K562 (cell line): ENCODE data around the gene TRMT1. TPM values are rescaled to one million over a fixed set of nuclear protein-coding genes. Genes with fewer than 3 reads are reported as not detected.

Experiments used
- ATAC-seq: fragments of 200-7000 bp; cut with Tn5 transposase; 3 replicates; pipeline ENCODE4 v1.9.1; 2020; ENCODE audit warnings: moderate library complexity
- BruUV-seq: library from RNA; stranded (reverse); fragments of 400-500 nt; replicated peaks from 2 replicates; lab custom pipeline; 2021; lab: Mats Ljungman, UMichigan
- CTCF ChIA-PET: fragments of 300-600 bp; formaldehyde crosslinking; extraction: SDS; loops from one replicate; lab custom pipeline; 2021; ENCODE audit warnings: low intra/inter-chr PET ratio; lab: Yijun Ruan, JAX
- POLR2A ChIA-PET: fragments of 300-600, 350-650 bp; sonication (Branson Sonifier 250); formaldehyde crosslinking; extraction: SDS; loops from one replicate; lab custom pipeline; 2021; ENCODE audit warnings: antibody characterized with exemption, inconsistent platforms; lab: Yijun Ruan, JAX
- DNase-seq, 4 experiments: peaks; one replicate each; pipeline versions ENCODE4 v3.0.0 to v3.0.0-alpha.2; 2011 to 2018; ENCODE audit warnings: low spot score in 3 of 4, mixed read lengths in 3 of 4; ENCODE audit errors: extremely low read depth in 1 of 4
- FAIRE-seq: peaks from 2 replicates; lab custom pipeline; 2011; peaks lifted over from hg19 to GRCh38; lab: Jason Lieb, UNC
- H2AFZ ChIP-seq: 2 replicates; pipeline ENCODE4 v1.6.0; 2011; ENCODE audit warnings: low read depth, low read length, control low read depth, inconsistent platforms
- H3K27ac ChIP-seq: fragments of 200-600 bp; 3 replicates; pipeline ENCODE4 v1.8.0; 2011; ENCODE audit warnings: low read depth, mild to moderate bottlenecking, control low read depth, inconsistent platforms, low read length, moderate library complexity, mixed read lengths; ENCODE audit errors: extremely low read depth
- H3K27me3 ChIP-seq, 2 experiments: fragments of 300-600 bp in 1 of 2; 2 replicates in 1 of 2; 3 replicates in 1 of 2; pipeline versions ENCODE4 v1.6.0 to v1.8.0; 2011; ENCODE audit warnings: inconsistent platforms in 2 of 2, low read length in 2 of 2, mild to moderate bottlenecking in 1 of 2, mixed read lengths in 1 of 2, moderate library complexity in 1 of 2; ENCODE audit not compliant: control insufficient read depth in 2 of 2, insufficient read depth in 2 of 2
- H3K36me3 ChIP-seq: fragments of 300-600 bp; 3 replicates; pipeline ENCODE4 v1.8.0; 2011; ENCODE audit warnings: mild to moderate bottlenecking, low read length, inconsistent platforms; ENCODE audit not compliant: control insufficient read depth, insufficient read depth
- H3K4me1 ChIP-seq, 2 experiments: fragments of 200-600 bp in 1 of 2; replicated peaks in 1 of 2; 2 replicates in 1 of 2; 3 replicates in 1 of 2; pipeline versions ENCODE4 v1.5.1 to v1.8.0; 2011; ENCODE audit warnings: inconsistent platforms in 2 of 2, low read length in 2 of 2, mild to moderate bottlenecking in 1 of 2, mixed read lengths in 1 of 2, moderate library complexity in 1 of 2; ENCODE audit not compliant: control insufficient read depth in 2 of 2, insufficient read depth in 2 of 2
- H3K4me2 ChIP-seq: 2 replicates; pipeline ENCODE4 v1.6.1; 2011; ENCODE audit warnings: low read length, control low read depth, inconsistent platforms, mixed read lengths; ENCODE audit not compliant: insufficient read depth
- H3K4me3 ChIP-seq: fragments of 200-600 bp; sonication (generic), shearing (Covaris generic); 2 replicates; pipeline ENCODE4 v1.5.1; 2016; ENCODE audit warnings: control low read depth, inconsistent platforms
- H3K79me2 ChIP-seq: fragments of 200-600 bp; 3 replicates; pipeline ENCODE4 v1.8.0; 2011; ENCODE audit warnings: low read length, inconsistent platforms; ENCODE audit not compliant: control insufficient read depth, insufficient read depth
- H3K9ac ChIP-seq, 2 experiments: 2 replicates each; pipeline versions ENCODE4 v1.6.0 to v1.6.1; 2011; ENCODE audit warnings: low read depth in 2 of 2, low read length in 2 of 2, control low read depth in 1 of 2, inconsistent platforms in 1 of 2, mild to moderate bottlenecking in 1 of 2, mixed read lengths in 1 of 2; ENCODE audit not compliant: insufficient read depth in 1 of 2
- H3K9me1 ChIP-seq: one replicate; pipeline ENCODE4 v1.6.0; 2011; ENCODE audit warnings: inconsistent platforms, mild to moderate bottlenecking, low read length, moderate library complexity; ENCODE audit not compliant: control insufficient read depth, insufficient read depth
- H3K9me3 ChIP-seq: replicated peaks from 2 replicates; pipeline ENCODE4 v1.5.1; 2011; ENCODE audit warnings: low read depth, low read length, inconsistent platforms; ENCODE audit not compliant: control insufficient read depth, insufficient read depth
- H4K20me1 ChIP-seq: replicated peaks from 2 replicates; pipeline ENCODE4 v1.6.1; 2011; ENCODE audit warnings: low read length, inconsistent platforms, mixed read lengths; ENCODE audit not compliant: control insufficient read depth, insufficient read depth
- ATF1 ChIP-seq, 2 experiments: fragments of 450-650 bp in 1 of 2; IDR thresholded peaks; 2 replicates each; pipeline ENCODE4 v1.6.1; 2016; ENCODE audit warnings: missing compliant biosample characterization in 1 of 2, missing genetic modification characterization in 1 of 2
- DPF2 ChIP-seq: fragments of 450-650 bp; IDR thresholded peaks from 2 replicates; pipeline ENCODE4 v1.6.1; 2016
- GATAD2A ChIP-seq: fragments of 450-650 bp; IDR thresholded peaks from 2 replicates; pipeline ENCODE4 v1.6.1; 2017
- KAT2B ChIP-seq: IDR thresholded peaks from one replicate; pipeline ENCODE4 v1.6.1; 2012; ENCODE audit warnings: low read depth, mild to moderate bottlenecking, control low read depth, inconsistent platforms, low read length, moderate library complexity
- KDM1A ChIP-seq, 2 experiments: fragments of 450-650 bp; IDR thresholded peaks; 2 replicates each; pipeline ENCODE4 v1.6.1; 2016; ENCODE audit warnings: mild to moderate bottlenecking in 2 of 2
- NONO ChIP-seq, 2 experiments: fragments of 200-400 bp in 1 of 2; fragments of 450-650 bp in 1 of 2; formaldehyde crosslinking in 1 of 2; IDR thresholded peaks; 2 replicates each; pipeline ENCODE4 v1.6.1; 2017; ENCODE audit warnings: low read depth in 2 of 2, mild to moderate bottlenecking in 2 of 2, moderate library complexity in 2 of 2, low read length in 1 of 2
- NR2C2 ChIP-seq, 2 experiments: fragments of 200-800 bp in 1 of 2; sonication (Bioruptor generic) in 1 of 2; sonication (generic) in 1 of 2; formaldehyde crosslinking in 1 of 2; IDR thresholded peaks; 2 replicates each; pipeline versions ENCODE4 v1.6.1 to v1.8.0; 2016 to 2022; ENCODE audit warnings: mild to moderate bottlenecking in 1 of 2, missing compliant biosample characterization in 1 of 2, missing genetic modification characterization in 1 of 2, missing genetic modification reagents in 1 of 2
- POLR2B ChIP-seq: fragments of 450-650 bp; IDR thresholded peaks from 2 replicates; pipeline ENCODE4 v1.6.1; 2018; ENCODE audit warnings: low read depth; ENCODE audit not compliant: partially characterized antibody
- PTBP1 ChIP-seq: fragments of 200-400 bp; formaldehyde crosslinking; IDR thresholded peaks from 2 replicates; pipeline ENCODE4 v1.6.1; 2017; ENCODE audit warnings: low read depth, low read length
- SIN3B ChIP-seq: fragments of 450-650 bp; IDR thresholded peaks from 2 replicates; pipeline ENCODE4 v1.6.1; 2017; ENCODE audit warnings: low read depth, mild to moderate bottlenecking, moderate library complexity
- WGBS: fragments of 100-300 bp; shearing (Covaris generic); methylation state at CpG from one replicate; pipeline ENCODE4 v1.1.6; 2016; ENCODE audit warnings: low coverage, mixed read lengths; ENCODE audit not compliant: insufficient coverage; ENCODE audit errors: missing lambda C conversion rate; 5-methylcytosine and 5-hydroxymethylcytosine counted together
- in situ Hi-C: fragments of 300-500 bp; cut with MboI; formaldehyde crosslinking; loops from 4 replicates; pipeline ENCODE4 v1.15.0; 2018; ENCODE audit warnings: inconsistent platforms, mixed read lengths
- intact Hi-C: fragments of 100-400 bp; cut with micrococcal nuclease; formaldehyde crosslinking; loops from 2 replicates; pipeline ENCODE4 v1.14.2; 2022
- polyA plus RNA-seq, 8 experiments: library from polyadenylated mRNA; depleted of rRNA in 4 of 8; stranded (reverse) in 5 of 8; unstranded in 3 of 8; fragments of >200 nt; fragmentation: Nextera tagmentation in 2 of 8; fragmentation: Illumina TruSeq in 1 of 8; extraction: Ambion mirVana in 2 of 8; extraction: Trizol in 1 of 8; gene quantifications; 2 replicates each; pipeline versions ENCODE4 v1.2.1 to v1.2.3, GENCODE V29; 2011 to 2014; ENCODE audit warnings: inconsistent platforms in 1 of 8, missing spikeins in 1 of 8
- total RNA-seq, 7 experiments: library from RNA; depleted of rRNA in 6 of 7; stranded (reverse); fragments of >200 nt in 6 of 7; fragmentation: Illumina TruSeq in 2 of 7; extraction: Trizol in 2 of 7; gene quantifications; 2 replicates each; pipeline versions ENCODE4 v1.2.1 to v1.2.3, GENCODE V29; 2011 to 2021; ENCODE audit warnings: low replicate concordance in 1 of 7
- TF ChIP-seq, protein P1 (sequence below): sonication (generic); formaldehyde crosslinking; IDR thresholded peaks from 2 replicates; pipeline ENCODE4 v1.8.0; 2022; ENCODE audit warnings: missing genetic modification reagents, mild to moderate bottlenecking, moderate library complexity, borderline replicate concordance
- TF ChIP-seq, protein P2 (sequence below): fragments of 450-650 bp; conservative IDR thresholded peaks from 2 replicates; pipeline ENCODE4 v1.6.1; 2016; ENCODE audit warnings: missing genetic modification characterization, low read depth, mild to moderate bottlenecking, control low read depth, missing compliant biosample characterization
- TF ChIP-seq, protein P3 (sequence below), 3 experiments: fragments of 200-800 bp in 1 of 3; fragments of 250-450 bp in 1 of 3; fragments of 450-650 bp in 1 of 3; sonication (Bioruptor Pico) in 1 of 3; sonication (Bioruptor generic) in 1 of 3; formaldehyde crosslinking in 1 of 3; IDR thresholded peaks; 2 replicates each; pipeline versions ENCODE4 v1.6.1 to v1.8.0; 2016 to 2022; ENCODE audit warnings: mild to moderate bottlenecking in 2 of 3, missing genetic modification characterization in 2 of 3, missing compliant biosample characterization in 1 of 3, moderate library complexity in 1 of 3

Gene TRMT1
- total and polyA plus RNA-seq, 9 of the 15 experiments (the other 6 are each of a cell fraction or from before 2014, with no cell fraction given), result 5.8 to 158 (median 54.3) TPM

DNA sequence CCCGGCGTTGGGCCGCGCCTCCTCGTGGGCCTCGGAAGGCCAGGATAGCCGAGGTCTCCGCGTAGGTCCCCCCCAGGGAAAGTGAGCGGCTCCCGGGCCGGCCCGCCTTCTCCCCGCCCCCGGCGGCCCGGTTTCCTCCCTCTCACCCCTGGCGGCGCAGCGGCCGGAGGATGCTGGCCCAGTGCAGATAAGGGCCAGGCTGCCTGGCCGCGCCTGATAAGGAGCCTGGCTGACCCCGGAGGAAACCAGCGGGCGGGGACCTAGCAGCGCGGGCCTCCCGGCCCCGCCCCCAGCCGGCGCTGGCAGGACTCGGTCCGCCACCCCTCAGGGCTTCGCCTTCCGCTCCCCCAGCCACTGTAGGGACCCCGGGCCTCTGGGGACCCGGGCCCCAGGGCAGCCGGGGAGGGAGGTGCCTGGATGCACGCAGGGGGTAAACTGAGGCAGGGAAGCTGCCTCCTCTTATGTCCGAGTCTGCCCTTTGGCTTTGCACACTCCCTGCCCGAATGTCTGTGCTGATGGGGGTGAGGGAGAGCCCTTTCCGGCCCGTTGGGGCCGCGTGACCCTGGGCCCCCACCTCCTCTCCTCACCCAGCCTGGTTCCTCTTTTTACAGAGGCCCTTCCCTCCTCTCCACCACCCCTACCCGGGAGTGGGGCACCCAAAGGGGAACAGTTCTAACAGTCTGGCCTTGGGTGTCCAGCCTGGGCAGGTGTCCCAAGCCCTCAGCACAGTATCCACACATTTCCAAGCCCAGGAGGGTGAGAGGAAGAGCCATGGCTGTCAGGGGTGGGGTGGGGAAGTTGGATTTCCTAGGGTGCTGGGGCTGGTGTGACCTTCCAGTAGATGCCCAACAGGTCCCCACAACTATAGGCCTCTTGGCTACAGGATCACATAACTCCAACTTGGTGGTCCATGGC is 13.6 kb downstream of the TRMT1 start, which contains the start of gene LYL1:
TSS of gene LYL1 (minus strand) at position 193 of the 915 bp plus-strand sequence. CDS start 1,687 bp downstream, outside the sequence.
- BruUV-seq, result TSS peak; percentile 93
- ChIA-PET CTCF (interaction anchor here (0.6 kb wide), 1 partner anchor 9 kb away, joined by 5 read pairs; no protein-coding TSS in a partner anchor), POLR2A (interaction anchor here (0.6 to 1.6 kb wide), 3 partner anchors 22 to 68 kb away, joined by 3 read pairs; no protein-coding TSS in a partner anchor)
- H3K4me1 ChIP-seq, result peaks cover 16 to 58% of the 10 kb centered on the region in 2 experiments
- H3K9me1 ChIP-seq, result no peaks in the 10 kb centered on the region
- H3K27me3 ChIP-seq, result no peaks in the 10 kb centered on the region
- no peaks in the 10 kb centered on the region for H3K9me3 ChIP-seq
- in situ Hi-C loops, result no loop called here
- peak within 1 kb of the TSS; percentile 98 for H3K27ac ChIP-seq
- peak; percentile 91 for FAIRE-seq
- WGBS, result under 1% methylated on average over 36 of the region's 47 CpGs
- no peaks in the 10 kb centered on the region for H4K20me1 ChIP-seq
- DNase-seq, result peak; percentile 93 to 99 (median 96)
- H2AFZ ChIP-seq, result peak within 1 kb of the TSS; percentile 85
- ATAC-seq, result peak; percentile 73
- peaks cover 53% of the 10 kb centered on the region for H3K79me2 ChIP-seq
- H3K4me3 ChIP-seq, result peak within 1 kb of the TSS; percentile 98
- H3K4me2 ChIP-seq, result peak within 1 kb of the TSS; percentile 99
- intact Hi-C loops, result loop anchor here (2.0 to 10.0 kb wide), 3 partner anchors 14 to 132 kb away; partner anchors contain the start of genes IER2, STX10 and TRMT1
- peaks cover 54% of the 10 kb centered on the region for H3K36me3 ChIP-seq
- peak within 1 kb of the TSS; percentile 95 to 99 for H3K9ac ChIP-seq
- TF ChIP-seq NR2C2 (CRISPR knock-in tag; IDR thresholded peaks at IDR 0.05) (peak; percentile 56; the same call in 1 of the 2 replicates), NR2C2 (tag; IDR thresholded peaks at IDR 0.05) (peak; percentile 95), ATF1 (CRISPR knock-in tag; IDR thresholded peaks at IDR 0.05) (no peak), ATF1 (tag; IDR thresholded peaks at IDR 0.05) (peak; percentile 74), NONO (IDR thresholded peaks at IDR 0.05; ENCODE audit: low read depth in 2 of 2, low read length in 1 of 2) (peak in 1 of 2 experiments; percentile 97; a peak in 3 of 4 replicates), GATAD2A (peak; percentile 62; the same call in 1 of the 2 replicates), PTBP1 (0 out of 2 replicates have a peak, but pooled peaks have one; percentile 30), SIN3B (0 out of 2 replicates have a peak, but pooled peaks have one; percentile 27), KAT2B (no peak), DPF2 (peak; percentile 97), KDM1A (IDR thresholded peaks at IDR 0.05) (peak; percentile 80 to 85), POLR2B (peak; percentile 47)
- TF ChIP-seq, protein P1, sequence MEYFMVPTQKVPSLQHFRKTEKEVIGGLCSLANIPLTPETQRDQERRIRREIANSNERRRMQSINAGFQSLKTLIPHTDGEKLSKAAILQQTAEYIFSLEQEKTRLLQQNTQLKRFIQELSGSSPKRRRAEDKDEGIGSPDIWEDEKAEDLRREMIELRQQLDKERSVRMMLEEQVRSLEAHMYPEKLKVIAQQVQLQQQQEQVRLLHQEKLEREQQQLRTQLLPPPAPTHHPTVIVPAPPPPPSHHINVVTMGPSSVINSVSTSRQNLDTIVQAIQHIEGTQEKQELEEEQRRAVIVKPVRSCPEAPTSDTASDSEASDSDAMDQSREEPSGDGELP (CRISPR knock-in tag), result peak; percentile 96
- TF ChIP-seq, protein P2, sequence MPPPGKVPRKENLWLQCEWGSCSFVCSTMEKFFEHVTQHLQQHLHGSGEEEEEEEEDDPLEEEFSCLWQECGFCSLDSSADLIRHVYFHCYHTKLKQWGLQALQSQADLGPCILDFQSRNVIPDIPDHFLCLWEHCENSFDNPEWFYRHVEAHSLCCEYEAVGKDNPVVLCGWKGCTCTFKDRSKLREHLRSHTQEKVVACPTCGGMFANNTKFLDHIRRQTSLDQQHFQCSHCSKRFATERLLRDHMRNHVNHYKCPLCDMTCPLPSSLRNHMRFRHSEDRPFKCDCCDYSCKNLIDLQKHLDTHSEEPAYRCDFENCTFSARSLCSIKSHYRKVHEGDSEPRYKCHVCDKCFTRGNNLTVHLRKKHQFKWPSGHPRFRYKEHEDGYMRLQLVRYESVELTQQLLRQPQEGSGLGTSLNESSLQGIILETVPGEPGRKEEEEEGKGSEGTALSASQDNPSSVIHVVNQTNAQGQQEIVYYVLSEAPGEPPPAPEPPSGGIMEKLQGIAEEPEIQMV (tag), result peak; percentile 86
- TF ChIP-seq, protein P3, sequence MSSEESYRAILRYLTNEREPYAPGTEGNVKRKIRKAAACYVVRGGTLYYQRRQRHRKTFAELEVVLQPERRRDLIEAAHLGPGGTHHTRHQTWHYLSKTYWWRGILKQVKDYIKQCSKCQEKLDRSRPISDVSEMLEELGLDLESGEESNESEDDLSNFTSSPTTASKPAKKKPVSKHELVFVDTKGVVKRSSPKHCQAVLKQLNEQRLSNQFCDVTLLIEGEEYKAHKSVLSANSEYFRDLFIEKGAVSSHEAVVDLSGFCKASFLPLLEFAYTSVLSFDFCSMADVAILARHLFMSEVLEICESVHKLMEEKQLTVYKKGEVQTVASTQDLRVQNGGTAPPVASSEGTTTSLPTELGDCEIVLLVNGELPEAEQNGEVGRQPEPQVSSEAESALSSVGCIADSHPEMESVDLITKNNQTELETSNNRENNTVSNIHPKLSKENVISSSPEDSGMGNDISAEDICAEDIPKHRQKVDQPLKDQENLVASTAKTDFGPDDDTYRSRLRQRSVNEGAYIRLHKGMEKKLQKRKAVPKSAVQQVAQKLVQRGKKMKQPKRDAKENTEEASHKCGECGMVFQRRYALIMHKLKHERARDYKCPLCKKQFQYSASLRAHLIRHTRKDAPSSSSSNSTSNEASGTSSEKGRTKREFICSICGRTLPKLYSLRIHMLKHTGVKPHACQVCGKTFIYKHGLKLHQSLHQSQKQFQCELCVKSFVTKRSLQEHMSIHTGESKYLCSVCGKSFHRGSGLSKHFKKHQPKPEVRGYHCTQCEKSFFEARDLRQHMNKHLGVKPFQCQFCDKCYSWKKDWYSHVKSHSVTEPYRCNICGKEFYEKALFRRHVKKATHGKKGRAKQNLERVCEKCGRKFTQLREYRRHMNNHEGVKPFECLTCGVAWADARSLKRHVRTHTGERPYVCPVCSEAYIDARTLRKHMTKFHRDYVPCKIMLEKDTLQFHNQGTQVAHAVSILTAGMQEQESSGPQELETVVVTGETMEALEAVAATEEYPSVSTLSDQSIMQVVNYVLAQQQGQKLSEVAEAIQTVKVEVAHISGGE (CRISPR knock-in tag; IDR thresholded peaks at IDR 0.05), result peak in 2 of 3 experiments; percentile 69 to 94; a peak in 4 of 6 replicates
